ENCODE data around the gene UIMC1.

GRCh38 chr5:176938472-176938871 lies 68.1 kb downstream of the UIMC1 start:
- TF ChIP-seq MAX (IDR thresholded peaks at IDR 0.05) (no peak), TCF7L2 (IDR thresholded peaks at IDR 0.05; ENCODE audit: low read depth, low read length) (no peak), KDM1A (CRISPR knock-in tag; IDR thresholded peaks at IDR 0.05) (no peak), RAD21 (CRISPR knock-in tag; IDR thresholded peaks at IDR 0.05) (no peak), ZNF230 (CRISPR knock-in tag; IDR thresholded peaks at IDR 0.05) (no peak), ZNF232 (CRISPR knock-in tag; IDR thresholded peaks at IDR 0.05; ENCODE audit: borderline replicate concordance) (no peak)
